GM21447 (cell line): ENCODE measurements around the gene TRERF1.
"Not testable (repeated sequence)": the region's sequence is repeated elsewhere in the genome, so short reads cannot be mapped to it uniquely, and the experiment has no call there.

Source experiments
- ATAC-seq: cut with Tn5 transposase; IDR thresholded peaks from one replicate; pipeline ENCODE4 v1.9.1; 2021; ENCODE audit not compliant: unreplicated experiment

TRERF1 gene

DNA sequence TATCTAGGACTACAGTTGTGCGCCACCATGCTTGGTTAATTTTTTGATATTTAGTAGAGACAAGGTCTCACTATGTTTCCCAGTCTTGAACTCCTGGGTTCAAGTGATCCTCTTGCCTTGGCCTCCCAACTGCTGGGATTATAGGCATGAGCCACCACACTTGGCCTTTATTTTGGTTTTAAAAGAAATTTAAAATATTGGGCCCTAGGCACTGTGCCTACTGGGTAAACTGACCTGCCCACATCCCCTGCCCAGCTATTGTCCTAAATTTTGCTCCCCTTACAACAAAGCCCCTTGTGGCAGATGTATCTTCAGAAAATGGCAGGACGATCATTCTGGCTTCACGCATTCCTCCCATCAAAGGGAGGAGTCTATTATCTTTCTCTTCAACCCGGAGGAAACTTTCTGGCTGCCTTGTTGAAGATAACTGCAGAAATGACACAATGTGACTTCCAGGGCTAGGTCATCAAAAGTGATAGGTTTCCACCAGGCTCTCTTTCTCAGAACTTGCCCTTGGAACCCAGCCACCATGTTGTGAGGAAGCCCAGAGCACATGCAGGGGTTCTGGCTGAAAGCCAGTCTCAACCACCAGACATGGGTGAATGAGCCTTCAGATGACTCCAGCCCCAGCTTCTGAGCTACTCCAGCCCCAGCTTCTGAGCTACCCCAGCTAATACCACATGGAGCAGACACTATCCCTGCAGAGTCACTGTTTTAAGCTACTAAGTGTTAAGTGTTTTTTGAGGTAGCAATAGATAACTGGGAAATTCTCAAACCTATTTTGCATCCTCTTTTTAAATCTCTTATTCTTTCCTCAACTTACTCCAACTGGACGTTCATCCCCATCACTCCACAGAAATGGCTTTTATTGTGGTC lies 252.4 kb downstream of the TRERF1 start:
- ATAC-seq = no peak

DNA sequence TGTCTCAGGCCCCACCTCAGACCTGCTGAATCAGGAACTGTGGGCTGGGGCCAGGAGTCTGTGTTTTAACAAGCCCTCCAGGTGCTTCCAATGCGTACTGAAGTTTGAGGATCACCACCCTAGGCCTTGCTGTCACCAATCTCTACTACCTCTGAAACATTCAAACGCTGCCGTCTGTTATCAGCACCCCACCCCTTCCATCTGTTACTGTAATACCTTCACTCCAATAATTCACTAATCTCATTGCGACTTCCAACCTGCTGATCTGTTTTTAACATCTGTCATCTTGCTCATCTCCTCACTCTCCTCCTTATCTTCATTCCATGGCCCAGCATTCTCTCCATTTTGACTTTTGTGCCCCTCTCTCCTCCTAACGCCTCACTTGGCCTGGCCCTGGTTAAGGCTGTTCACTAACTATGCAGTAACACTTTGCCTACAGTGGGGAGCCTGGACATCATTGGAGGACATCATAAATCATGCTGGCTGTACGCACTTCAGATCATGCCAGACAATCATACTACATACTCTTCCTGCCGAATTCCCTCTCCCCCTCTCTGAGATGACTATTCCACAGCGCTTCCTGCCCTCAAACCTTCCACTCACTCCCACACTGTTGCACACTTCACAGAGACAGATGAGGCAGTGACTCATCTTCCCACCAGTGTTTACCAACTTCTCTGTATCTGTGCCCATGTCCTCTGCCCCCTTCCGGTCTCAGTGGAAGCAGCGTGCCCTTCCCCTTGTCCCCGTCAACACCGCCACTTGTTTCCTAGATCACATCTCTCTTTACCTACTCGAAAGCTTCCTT lies 254.0 kb downstream of the TRERF1 start:
- ATAC-seq = no peak

DNA sequence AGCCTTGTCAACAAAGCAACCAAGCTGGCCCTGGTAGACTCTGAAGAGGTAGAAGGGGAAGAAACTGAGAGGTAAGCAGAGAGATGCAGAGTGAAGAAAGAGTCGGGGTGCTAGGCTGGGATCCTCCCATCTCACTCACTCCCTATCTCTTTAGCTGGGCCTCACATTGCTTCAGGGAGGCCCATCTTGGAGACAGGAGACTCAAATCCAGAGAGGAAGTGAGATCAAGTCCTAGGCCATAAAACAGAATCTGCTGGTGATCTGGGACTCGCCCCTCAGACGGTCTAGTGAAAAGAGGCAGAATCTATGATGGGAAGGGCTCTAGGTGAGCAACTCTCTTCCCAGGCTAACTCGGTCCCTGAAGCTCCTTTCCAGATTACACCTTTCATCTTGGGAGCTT lies 256.3 kb downstream of the TRERF1 start:
- no peak for ATAC-seq

DNA sequence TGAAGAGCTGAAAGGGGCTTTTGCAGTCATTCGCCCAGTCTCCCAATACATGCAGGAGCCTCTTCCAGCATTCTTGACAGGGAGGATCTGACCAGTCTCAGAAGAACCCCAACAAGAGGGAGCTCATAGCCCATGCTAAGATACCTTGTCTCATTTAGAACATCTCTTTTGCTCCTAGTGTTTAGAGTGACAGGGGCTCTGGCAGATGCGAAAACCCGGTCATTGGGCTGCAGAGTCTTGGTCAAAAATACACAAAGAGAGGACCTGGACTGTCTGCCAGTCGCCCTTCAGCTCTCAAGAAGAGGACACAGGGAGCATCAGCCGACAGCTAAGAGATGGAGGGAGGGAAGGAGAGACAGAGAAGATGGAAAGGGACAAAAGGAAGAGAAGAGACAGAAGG lies 257.7 kb downstream of the TRERF1 start:
- ATAC-seq = no peak

DNA sequence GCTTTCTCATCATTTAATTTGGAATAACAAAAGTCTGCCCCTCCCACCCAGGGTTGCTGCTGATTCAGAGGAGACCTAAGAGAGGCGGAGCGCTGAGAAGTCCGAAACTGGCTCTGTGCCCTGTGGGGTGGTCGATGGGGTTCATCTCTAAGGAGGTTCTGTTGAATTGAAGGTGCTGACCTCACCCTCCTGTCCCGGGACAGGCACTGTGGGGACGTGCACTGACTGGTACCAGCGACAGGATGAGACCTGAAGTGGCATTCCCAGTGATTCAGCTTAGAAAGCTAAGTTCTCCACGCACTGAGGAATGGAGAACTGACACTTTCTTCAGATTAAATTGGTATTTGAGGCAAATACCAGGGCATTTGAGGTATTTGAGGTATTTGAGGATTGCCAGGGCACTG lies 258.2 kb downstream of the TRERF1 start:
- ATAC-seq = no peak

DNA sequence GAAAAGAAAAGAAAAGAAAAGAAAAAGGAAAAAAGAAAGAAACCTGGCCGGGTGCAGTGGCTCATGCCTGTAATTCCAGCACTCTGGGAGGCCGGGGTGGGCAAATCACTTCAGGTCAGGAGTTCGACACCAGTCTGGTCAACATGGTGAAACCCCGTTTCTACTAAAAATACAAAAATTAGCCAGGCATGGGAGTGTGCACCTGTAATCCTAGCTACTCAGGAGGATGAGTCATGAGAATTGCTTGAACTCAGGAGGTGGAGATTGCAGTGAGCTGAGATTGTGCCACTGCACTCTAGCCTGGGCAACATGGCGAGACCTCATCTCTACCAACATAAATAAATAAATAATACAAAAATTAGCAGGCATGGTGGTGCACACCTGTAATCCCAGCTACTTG lies 259.3 kb downstream of the TRERF1 start:
- not testable (repeated sequence) for ATAC-seq

DNA sequence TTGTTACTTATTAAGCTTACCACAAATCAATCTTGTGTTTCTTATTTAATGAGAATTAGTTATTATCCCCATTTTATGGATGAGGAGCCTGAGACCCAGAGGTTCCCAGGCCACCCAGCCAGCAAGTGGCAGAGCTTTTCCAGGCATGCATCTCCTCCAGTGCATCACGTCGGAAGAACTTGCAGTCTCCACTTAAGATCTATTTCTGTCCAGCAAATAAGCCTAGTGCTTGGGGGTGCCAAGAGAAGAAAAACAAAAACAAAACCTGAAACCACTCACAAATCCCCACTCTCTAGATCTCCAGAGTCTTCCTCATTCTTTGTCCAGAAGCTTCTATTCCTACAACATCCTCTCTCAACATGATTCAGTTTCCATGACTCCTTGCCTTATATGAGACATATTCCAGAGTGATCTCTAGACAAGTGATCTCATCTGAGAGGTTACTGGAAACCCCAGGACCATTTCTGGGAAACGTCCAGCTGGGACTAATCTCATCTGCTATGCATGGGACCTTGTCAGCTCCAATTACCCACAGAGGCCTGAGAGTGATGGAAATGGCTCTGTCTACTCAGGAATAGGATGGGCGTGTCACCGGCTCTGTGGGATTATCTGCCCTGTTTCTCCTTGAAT lies 261.1 kb downstream of the TRERF1 start:
- ATAC-seq = no peak

DNA sequence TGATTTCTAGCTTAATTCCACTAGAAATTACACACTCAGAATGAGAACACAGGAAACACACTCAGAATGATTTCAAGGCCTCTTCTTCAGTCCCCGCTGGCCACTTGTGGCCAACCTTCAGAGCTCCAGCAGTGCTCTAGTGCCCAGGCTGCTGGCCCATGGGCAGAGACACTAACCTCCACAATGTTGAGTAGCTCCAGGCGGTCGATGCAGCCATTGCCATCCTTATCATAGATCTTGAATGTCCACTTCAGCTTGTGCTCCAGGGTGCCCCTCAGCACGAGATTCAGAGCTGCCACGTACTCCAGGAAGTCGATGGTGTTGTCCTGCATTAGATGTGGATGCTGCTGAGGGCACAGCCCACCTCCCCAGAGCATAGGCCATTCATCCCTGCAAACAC lies 263.3 kb downstream of the TRERF1 start:
- no peak for ATAC-seq

DNA sequence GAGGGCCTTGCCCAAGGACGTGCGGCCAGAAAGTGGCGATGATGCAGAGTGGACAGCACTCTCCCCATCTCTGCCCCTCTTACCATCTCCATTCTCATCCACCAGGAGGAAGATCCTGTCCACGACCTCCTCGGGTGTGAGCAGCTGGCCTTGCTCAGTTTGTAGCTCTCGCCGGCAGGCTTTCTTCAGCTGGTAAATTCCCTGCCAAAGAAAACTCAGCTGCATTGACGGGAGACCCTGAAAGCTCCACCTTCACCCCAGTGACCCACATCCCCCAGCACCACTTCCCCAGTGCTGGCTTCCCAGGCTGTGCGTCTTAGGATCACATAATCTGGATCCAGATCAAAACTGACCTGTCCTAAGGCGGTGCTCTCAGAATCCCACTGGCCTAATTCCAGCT lies 266.1 kb downstream of the TRERF1 start:
- ATAC-seq = no peak

DNA sequence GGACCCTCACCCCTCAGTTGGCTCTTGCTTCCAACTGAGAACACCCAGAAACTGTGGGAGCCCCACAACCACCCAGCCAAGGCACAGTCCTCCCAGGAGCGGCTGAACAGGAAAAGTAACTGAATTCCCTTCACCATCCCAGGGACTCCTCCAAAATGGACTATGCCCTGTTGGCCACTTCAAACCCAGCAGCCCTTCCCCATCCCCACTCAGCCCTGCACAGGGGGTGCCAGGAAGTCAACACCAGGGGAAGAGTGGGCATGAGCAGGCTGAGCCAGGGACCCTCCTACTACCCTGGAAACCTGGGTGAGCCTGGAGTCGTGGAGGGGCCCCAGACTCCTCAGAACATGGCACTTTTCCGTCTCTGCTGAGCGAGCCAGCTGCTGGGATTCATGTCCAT lies 267.3 kb downstream of the TRERF1 start:
- no peak for ATAC-seq

DNA sequence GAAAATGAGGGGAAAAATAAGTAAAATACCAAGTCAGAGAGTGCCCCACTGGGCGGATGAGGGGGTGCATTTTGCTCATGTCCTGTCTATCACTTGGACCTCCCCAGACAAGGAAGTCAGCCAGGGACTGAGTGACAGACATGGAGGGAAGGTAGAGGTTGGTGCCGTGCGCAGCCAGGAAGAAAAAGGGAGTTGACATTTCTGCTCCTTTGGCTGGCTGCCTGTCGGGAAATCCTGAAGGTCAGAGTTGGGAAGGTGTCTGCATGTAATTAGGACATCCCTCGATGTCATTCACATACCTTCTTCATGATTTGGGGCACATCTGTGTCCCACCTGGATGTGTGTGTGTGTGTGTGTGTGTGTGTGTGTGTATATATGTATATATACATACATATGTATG lies 269.6 kb downstream of the TRERF1 start:
- no peak for ATAC-seq

DNA sequence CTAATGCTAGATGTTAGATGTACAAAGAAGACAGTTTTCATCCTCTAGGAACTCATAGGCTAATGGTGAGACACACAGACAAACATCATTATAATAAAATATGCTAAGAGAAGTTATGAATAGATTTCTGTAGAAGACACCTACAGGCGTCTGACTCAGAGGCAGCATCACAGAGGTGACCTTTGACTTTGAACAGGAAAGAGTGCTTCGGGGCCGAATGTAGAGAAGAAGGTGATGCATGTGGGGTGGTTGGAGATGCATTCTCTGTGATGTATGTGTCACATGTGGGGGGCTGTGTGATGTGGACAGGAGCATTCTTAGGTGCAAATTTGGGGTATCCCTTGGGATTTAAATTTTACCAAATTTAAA lies 271.8 kb downstream of the TRERF1 start:
- ATAC-seq = no peak

DNA sequence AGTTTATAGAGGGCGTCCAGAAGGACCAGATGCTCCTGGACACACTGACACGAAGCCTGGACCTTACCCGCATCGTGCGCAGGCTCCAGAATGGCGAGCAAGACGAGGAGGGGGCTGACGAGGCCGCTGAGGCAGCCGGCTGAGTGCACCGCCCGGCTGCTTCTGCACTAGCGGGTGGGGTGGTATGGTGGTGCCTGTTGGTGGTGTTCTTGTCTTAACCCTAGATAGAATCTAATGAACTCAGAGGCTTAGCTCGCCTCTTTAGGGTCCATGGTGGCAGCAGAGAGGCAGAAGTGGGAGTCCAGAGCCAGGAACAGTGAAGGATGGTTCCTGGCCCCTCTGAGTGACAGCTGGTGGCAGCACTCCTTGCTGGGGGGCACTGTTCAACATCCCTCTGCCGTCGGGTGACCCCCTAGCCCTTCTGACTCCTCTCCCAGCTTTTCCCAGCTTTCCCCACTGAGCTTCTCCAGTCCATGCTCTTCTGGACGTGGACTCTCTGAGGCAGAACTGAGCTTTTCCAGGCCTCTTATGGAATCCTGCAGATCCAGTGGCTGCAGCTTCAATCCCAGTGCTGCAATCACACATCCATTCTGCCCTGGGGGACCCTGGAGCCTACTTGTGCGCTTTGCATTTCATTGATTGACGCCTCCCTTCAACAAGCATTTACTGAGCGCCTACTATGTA lies 272.3 kb downstream of the TRERF1 start:
- ATAC-seq = no peak

DNA sequence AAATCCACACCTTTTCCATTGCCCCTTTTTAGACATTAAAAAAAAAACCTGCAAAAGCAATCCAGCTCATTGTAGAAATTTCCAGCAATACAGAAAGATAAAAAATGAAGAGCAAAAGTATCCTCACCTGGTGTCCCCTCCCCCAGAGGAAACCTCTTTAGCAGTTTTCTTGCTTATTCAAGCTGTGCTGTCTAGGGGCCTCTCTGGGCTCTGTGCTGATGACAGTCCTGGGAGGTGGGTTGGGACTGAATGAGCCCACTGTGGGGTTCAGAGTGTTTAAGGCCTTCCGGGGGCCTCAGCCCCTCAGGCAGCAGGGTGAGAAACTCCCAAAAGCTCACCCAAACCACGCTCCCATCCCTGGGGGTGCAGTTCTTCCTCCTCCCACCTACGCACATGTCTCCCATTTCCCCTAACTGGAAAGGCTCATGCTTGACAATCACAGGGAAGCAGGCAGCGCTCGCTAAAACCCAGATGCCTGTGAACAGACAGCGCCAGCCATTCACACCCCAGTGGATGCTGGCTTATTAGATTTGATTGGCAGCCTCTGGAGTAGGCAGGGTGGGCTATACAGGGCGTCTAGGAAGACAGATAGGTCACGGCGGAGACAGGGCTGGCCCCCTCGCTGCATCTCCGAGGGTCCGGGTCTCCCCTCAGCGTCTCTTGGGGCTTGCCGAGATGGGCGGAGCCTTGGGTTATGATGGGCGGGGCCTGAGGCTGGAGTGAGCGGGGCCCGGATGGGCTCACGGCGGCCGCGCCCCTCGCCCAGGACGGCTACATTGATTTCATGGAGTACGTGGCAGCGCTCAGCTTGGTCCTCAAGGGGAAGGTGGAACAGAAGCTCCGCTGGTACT lies 274.0 kb downstream of the TRERF1 start:
- no peak for ATAC-seq

DNA sequence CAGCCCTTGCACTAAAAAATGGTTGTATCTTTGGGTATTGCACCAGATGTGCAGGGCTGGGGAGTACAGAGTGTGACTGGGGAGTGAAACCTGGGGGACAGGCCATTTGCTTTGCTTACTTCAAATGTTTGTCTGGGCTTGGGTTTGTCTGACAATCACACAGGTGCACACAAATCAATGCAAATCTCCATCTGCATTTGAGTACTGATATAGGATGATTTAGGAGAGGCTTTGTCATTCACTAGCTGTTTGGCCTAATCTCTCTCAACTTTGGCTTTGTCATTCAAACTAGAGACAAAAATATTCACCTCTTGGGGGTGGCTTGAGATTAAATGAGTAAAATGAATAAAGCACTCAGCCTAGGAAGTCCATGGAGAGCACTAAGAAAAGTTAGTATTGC lies 274.7 kb downstream of the TRERF1 start:
- ATAC-seq = no peak

DNA sequence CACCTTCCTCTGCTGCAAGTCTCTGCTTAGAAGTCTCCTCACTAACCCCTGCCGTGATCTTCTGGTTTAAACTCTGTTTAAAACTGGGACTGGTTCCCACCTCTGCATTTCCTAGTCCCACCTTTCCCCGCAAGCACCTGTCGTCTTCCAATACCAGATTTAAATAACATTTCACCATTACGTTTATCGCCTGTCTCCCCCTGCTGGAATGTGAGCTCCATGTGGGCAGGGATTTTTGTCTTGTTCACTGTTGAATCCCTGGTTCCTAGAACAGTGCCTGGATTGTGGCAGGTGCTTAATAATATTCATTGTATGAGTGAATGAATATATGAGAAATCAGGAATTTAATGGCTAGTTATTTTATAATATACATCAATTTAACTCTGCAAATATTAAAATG lies 275.9 kb downstream of the TRERF1 start:
- no peak for ATAC-seq
